DND-41 (cell line): ENCODE data around the gene MYLIP.

Source experiments
- CTCF ChIP-seq: IDR thresholded peaks from 2 replicates; pipeline ENCODE4 v1.5.1; 2012; ENCODE audit warnings: borderline replicate concordance, low read length, moderate library complexity, mild to moderate bottlenecking; ENCODE audit not compliant: poor library complexity, severe bottlenecking; ENCODE audit errors: extremely low read depth
- EZH2 ChIP-seq: IDR thresholded peaks from 3 replicates; pipeline ENCODE4 v1.6.1; 2012; ENCODE audit warnings: borderline replicate concordance, low read depth, mild to moderate bottlenecking, moderate library complexity, low read length, inconsistent platforms; ENCODE audit not compliant: severe bottlenecking

- TF ChIP-seq CTCF, result no peak
- TF ChIP-seq EZH2, result no peak
These were observed 16.2 kb downstream of the MYLIP start for GRCh38 chr6:16145038-16145437.
